HG02943 (cell line): ENCODE data around the gene PHC2.

ENCODE experiments used
- ATAC-seq: cut with Tn5 transposase; IDR thresholded peaks from one replicate; pipeline ENCODE4 v1.9.1; 2021; ENCODE audit warnings: mild to moderate bottlenecking, low read depth, moderate library complexity; ENCODE audit not compliant: unreplicated experiment

Gene PHC2

GRCh38 chr1:33373606-33374005 is 57.3 kb downstream of the PHC2 start:
- ATAC-seq, result no peak

GRCh38 chr1:33372677-33373076 is 58.2 kb downstream of the PHC2 start:
- no peak for ATAC-seq

- no peak for ATAC-seq
Observed at GRCh38 chr1:33372162-33372561, 58.7 kb downstream of the PHC2 start.

- no peak for ATAC-seq
Observed at GRCh38 chr1:33371334-33371733, 59.6 kb downstream of the PHC2 start.

GRCh38 chr1:33370827-33371226 is 60.1 kb downstream of the PHC2 start:
- ATAC-seq, result no peak

- no peak for ATAC-seq
Observed at GRCh38 chr1:33370301-33370700, 60.6 kb downstream of the PHC2 start.

GRCh38 chr1:33369764-33370163 is 61.1 kb downstream of the PHC2 start:
- no peak for ATAC-seq

- no peak for ATAC-seq
Observed at GRCh38 chr1:33369081-33369480, 61.8 kb downstream of the PHC2 start.

- ATAC-seq, result no peak
Observed at GRCh38 chr1:33368431-33368830, 62.5 kb downstream of the PHC2 start.

GRCh38 chr1:33367485-33368405 is 63.1 kb downstream of the PHC2 start:
- no peak for ATAC-seq

- ATAC-seq, result no peak
Observed at GRCh38 chr1:33366762-33367484, 64.0 kb downstream of the PHC2 start.

- ATAC-seq, result no peak
Observed at GRCh38 chr1:33365560-33365997, 65.3 kb downstream of the PHC2 start.

GRCh38 chr1:33364565-33364918 is 66.4 kb downstream of the PHC2 start:
- no peak for ATAC-seq

- ATAC-seq, result no peak
Observed at GRCh38 chr1:33363470-33363861, 67.4 kb downstream of the PHC2 start.

GRCh38 chr1:33363021-33363420 is 67.9 kb downstream of the PHC2 start:
- ATAC-seq, result no peak

- ATAC-seq, result no peak
Observed at GRCh38 chr1:33361532-33362235, 69.2 kb downstream of the PHC2 start.

GRCh38 chr1:33360367-33360766 is 70.5 kb downstream of the PHC2 start:
- ATAC-seq, result no peak

GRCh38 chr1:33359931-33360330 is 71.0 kb downstream of the PHC2 start:
- ATAC-seq, result no peak

GRCh38 chr1:33358795-33359503 is 71.9 kb downstream of the PHC2 start:
- ATAC-seq, result no peak

- no peak for ATAC-seq
Observed at GRCh38 chr1:33358114-33358794, 72.6 kb downstream of the PHC2 start.
